IPS DF 4.7 (cell line): ENCODE results near the gene DTHD1.

Source experiments
- DNase-seq: peaks from one replicate; pipeline ENCODE4 v3.0.0-alpha.2; 2013; ENCODE audit warnings: low spot score; ENCODE audit errors: extremely low read depth

The DTHD1 gene

DNA sequence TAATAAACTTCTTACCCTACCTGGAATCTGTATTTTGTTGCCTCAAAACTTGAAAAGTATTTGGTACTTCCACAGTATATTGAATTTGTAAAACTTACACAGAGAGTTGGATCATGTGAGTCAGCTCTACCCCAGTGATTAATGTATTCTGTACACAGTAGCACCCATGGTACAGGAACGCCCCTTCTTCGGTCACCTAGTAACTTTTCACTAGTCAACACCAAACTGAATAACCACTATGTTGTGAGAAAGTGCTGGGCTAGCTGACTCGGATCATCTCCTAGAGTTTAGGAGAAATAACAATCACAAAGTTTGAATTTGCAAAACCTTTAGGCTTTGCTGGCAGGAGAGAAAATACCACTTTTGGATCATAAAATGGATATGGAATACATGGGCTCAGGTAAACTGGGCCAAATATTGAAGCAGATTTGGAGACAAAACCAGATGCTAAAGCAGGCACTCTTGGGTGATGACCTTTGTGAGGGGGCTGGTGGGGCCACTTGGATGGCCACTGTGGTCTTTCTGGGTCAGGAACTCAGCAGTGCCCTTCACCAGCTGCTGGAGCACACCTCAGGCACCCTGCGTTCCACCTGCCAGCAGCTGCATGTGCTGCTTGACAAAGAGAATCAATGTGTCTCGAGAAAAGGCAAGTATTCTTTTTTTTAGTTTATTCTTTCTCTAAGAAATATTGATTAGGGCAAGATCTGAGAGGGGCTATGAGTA, at the start of gene DTHD1:
Gene DTHD1 (plus strand): TSS at position 233 of the 723 bp plus-strand sequence. CDS start 143 bp downstream, at position 376.
- no peak for DNase-seq

DNA sequence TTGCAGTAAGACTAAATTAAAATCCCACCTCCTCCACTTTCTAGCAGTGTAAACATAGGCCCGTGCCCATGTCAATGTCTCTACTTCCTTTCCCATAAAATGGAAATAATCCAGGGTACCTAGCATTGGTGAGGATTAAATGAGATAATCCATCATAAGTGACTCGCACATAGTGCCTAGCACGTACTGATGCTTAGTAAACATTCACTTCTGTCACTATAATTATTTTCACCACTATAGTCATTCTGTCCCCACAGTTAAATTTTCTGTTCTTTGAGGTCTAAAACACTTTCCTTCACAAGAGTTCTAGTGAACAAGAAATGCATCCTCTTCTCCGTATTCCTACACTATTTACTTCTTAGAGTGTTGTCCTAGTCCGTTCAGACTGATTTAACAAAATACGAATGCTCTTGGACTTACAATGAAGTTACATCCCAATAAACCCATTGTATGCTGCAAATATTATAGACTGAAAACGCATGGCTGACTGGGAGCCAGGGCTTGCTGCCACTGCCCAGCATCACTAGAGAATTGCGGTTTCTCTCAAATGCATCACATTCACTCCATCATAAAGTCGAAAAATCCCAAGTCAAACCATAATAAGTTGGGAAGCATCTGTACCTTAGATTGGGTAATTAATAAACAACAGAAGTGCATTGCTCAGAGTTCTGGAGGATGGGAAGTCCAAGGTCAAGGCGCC, 47.7 kb upstream of the DTHD1 start:
- DNase-seq = no peak

DNA sequence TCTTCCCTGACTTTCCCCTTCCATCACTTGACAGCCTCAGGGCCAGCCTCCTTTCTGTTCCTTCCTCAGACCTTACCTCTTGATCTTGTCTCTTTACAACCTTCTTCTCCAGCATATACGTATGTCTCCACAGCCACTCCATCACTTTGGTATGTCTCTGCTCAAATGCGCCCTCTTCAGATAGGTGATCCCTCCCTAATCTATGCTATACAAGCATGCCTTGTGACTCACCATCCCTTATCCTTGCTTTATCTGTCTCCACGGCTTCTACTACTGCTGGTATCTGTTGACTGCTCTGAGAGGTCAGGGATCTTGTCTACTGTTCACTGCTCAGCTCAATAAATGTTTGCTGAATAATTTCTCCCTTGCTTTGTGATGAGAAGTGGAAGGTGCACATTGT, 46.1 kb upstream of the DTHD1 start:
- DNase-seq = no peak

DNA sequence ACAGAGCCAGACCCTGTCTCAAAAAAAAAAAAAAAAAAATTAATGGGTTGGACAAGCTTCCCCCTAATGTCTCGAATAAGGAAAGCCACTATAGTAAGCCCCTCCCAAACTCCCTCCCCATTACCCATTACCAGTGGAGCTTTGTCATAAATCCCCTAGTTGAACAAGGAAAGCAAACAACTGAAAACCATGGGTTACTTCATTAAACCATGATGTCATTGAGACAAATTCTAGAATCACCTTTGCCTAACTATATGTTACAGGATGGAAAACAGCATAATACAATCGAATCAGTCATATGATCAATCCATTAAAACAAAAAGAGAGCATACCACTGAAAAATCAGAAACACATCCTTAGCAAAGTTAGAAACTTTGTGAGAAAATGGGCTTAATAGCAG, 45.3 kb upstream of the DTHD1 start:
- no peak for DNase-seq

DNA sequence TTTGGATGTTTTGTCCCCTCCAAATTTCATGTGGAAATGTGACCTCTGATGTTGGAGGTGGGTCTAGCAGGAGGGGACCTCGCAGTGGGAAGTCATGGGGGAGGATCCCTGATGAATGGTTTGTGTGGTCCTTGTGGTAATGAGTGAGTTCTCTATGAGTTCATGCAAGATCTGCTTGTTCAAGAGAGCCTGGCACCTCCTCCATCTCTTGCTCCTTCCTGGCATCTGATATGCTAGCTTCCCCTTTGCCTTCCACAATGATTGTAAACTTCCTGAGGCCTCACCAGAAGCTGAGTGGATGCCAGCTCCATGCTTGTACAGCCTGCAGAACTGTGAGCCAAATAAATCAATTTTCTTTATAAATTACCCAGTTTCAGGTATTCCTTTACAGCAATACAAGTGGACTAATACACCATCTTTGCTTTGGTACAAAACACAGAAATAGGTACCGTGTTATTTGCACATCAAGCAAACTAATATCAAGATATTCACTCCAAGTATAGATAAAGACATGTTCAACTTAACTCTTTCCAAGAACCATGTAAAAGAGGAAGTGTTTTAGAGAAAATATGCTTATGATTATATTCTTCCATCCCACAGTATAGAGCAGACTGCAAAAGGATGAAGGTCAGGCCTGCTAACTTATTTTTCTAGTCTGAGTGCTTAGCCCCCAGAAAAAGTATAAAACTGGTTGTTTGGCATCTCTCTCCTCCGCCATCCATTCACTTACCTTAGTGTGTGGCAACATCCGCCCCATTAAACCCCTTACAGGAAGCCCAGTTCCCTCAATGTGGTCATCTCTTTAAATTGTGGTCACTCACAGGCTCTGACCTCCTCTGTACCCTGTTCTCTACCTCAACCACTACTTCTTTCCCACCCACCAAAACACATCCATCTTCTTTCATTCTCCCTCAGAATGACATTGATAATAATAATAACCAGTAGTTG, 43.8 kb upstream of the DTHD1 start:
- DNase-seq = no peak

DNA sequence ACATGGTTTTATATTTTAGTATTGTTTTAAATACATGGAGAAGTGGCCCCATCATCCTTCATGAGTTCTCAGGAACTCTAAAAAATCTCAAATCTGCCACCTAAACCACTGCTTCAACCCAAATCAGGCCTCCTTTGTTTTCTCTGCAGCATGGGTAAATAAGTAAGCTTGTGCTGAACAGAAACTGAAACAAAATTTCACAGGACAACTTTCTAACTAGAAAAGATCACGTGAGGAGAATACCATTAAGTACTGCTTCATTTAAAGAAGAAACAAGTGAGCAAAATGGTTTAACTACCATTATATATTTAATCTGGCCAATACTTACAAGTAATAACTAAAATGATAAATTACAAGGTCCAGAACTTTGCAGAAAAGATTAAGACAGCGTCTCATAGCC, 39.6 kb upstream of the DTHD1 start:
- no peak for DNase-seq

DNA sequence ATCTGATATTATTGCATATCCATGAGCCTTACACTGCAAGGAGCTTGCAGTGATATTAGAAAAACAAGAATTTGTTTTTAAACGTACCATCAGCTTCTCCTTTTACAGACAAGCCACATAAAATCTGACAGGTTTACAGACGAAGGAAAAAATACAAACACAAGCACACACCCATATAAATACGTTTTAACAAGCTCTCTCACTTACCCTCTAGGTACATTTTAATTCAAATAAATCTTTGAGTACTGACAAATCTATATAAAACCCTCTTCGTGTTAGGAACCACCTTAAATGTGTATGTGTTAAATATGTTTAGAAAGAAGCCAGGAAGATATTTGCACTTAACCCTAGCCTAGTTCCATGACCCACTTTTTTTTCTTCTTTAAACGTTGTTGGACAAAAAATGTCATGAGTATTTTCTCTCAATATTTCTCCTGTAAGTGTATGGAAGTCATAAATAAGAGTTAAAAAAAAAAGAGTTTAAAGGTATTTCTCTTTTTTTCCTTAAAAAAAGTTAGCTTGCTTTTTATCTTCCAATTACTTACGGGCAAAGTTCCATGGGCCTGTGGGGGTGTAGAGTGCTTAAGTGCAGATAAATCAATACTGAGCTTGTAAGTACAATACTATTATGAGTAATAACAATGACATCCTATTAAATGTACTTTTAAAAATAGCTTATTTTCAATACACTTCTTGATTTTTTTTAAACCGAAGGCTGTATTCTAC, 38.6 kb upstream of the DTHD1 start:
- DNase-seq = no peak

DNA sequence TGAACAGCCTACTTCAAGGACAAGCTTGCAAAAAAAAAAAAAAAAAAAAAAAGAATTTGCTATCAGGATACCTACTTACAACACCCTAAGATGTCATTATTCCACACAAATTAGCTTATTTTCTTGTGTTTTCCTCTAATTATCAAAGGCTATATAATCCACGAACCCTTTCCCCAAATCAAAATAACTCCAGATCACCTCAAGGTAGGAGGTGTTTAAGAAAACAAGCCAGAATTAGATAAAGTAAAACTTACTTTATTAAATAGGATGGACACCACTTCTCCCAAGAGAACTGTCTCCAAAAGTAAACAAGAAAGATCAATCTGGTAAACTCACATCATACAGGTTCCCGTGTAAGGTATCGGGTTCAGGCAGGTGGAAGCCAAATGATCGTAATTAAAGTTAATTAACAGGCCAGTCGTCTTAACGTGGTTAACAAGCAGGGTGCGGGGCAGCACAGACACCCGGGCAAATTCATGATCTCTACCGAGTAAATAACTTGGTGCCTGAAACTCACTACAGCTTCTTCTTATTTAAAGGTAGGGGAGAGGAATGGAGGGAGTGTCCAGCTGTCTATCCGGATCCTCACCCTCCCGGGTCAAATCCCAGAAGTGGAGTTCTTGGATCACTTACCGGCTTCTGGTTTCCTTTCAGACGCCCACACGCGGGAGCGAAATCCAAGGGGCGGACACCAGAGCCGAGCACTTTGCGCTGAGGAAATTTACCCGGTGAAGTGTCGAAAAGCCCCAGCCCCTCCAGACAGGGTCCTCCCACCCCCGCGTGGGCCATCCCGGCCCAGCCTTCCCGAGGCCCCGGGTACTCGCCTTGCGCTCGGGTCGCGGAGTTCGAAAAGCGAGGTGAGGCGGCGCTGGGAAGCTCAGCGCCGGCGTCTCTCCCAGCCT, 37.8 kb upstream of the DTHD1 start:
- no peak for DNase-seq

DNA sequence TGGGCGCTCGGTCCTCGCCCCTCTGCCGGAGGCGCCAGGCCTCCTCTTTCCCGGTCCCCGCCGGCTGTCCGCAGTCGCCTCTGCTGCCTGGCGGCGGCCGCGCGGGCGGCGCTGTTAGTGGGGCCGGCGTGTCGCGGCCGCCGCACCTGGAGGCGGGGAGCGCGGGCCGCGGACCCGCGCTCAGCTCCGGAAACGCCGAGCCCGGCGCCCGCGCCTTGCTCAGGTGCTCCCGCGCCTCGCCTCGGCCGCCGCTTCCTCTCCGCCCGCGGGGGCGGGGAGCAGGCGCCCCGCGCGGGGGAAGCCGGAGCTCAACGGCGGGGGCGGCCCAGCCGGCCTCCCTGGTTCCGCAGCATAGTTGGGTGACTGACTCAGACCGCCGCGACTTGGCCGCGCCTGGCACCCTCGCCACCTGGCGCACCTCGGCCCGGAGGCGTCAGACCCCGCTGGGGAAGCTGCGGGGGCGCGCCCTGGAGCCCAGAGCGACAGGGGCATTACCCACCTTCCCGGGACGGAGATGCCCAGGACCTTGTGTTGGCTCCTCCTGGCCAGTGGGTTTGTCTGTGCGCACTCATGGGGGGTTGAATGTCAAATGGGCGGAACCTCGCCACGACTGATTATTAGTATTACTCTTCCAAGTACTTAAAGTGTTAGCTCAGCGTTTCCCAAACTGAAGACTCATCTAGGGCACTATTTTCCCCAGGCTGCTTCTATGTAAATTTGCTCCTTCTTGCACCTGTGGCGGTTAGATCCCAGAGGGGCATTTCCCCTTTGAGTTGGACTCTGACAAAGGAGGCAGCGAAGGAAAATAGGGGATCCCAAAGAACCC, 36.9 kb upstream of the DTHD1 start, which contains the start of gene ARAP2:
Gene ARAP2 (minus strand): TSS at position 258 of the 826 bp plus-strand sequence. CDS start 15,028 bp downstream, outside the sequence.
- DNase-seq = no peak

DNA sequence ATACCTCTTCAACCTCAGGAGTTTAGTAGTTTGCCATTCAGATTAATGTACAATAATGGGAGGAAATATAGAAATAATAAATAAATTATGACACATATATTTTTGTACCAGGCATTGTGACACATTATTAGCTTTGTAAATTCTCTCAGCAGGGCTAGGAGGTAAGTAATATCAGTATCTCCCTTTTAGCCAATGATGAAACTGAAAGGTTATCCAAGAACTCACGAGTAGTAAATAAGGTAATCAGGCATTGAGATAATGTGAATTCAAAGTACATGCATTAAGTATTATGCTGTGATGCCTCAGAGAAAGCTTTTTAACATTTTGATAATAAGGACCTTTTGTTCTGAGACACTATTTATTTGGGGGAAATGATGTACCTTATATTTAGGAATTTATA, 31.8 kb upstream of the DTHD1 start:
- no peak for DNase-seq

DNA sequence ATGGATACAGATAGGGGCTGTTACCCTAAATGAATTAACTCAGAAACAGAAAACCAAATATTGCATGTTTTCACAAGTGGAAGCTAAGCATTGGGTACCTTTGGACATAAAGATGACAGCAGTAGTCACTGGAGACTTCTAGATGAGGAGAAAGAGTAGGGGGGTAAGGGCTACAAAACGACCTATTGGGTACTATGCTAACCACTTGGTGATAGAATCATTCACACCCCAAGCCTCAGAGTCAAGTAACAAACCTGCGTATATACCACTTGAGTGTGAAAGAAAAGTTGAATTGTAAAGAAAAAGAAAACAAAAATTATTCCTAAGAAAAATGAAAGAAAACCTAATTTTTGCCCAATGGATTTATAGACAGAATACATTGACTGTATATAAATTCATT, 29.4 kb upstream of the DTHD1 start:
- DNase-seq = no peak

DNA sequence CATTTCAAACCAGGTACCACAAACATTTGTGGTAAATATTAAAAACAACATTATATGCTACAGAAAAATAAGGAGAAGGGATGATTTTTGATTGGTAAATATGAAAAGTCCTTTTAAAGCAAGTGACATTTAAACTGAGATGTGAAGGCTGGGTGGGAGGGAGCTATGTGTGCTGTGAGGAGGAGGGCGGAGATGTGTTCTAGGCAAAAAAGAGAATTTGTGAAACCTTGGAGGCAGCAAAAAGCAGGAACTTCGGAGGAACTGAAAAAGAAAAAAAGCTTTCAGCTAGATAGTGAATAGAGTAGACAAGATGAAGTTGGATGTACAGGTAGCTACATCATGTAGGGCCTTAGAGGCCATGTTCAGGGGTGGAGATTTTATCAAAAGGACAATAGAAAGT, 27.0 kb upstream of the DTHD1 start:
- no peak for DNase-seq

DNA sequence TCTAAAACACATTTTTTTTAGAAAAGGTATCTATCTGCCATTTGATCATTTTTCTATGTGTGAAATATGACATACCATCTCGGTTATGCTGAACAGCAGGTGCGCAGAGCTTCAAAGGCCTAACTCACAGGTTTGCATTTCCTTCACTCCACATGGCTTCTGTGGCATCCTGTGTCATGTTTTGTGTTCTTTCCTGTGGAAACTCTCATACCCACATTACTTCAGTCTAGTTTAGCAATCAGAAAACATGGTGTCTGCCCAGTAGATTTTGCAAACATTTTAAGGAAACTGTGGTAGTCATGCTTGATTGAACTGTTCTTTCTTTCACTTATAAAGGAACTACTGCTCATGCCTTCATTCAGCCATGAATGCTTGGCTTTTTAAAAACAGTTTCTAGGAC, 25.8 kb upstream of the DTHD1 start:
- DNase-seq = no peak

DNA sequence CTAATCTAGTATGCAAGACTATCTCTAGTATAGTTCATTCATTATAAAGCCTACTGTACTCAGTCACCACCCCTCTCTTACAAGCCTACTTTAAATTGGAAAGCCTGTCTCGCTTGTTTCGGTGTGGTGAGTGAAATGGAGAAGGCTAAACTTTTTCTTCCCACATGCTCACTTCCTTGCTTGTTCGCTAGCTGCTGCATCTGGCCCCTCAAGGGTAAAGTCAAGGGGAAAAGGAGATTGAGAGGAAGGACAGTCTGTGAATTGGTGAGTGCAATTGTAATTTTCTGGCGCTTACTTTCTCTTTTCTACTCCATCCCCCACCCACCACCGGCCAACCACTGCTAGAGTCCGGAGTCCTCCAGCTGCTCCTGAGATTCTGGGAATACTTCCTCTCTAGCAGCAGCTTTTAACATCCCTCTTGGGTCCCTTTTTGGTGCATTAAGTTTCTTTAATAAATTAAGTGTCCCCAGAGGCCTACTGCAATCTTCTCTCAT, 25.0 kb upstream of the DTHD1 start:
- no peak for DNase-seq

DNA sequence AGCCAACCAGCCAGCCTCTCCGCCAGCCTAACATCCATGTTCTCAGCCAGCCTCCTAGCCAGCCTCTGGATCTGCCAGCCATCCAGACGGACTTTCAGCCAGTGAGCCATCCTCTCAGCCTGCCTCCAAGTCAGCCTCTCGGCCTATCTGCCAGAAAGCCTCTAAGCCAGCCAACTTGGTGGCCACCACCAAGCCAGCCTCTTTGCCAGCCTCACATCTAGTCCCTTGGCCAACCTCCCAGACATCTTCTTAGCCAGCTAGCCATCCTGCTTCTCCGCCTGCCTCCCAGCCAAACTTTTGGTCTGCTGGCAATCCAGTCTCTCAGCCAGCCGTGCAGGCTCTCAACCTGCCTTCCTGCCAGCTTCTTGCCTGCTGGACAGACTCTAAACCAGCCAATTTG, 20.7 kb upstream of the DTHD1 start:
- no peak for DNase-seq

DNA sequence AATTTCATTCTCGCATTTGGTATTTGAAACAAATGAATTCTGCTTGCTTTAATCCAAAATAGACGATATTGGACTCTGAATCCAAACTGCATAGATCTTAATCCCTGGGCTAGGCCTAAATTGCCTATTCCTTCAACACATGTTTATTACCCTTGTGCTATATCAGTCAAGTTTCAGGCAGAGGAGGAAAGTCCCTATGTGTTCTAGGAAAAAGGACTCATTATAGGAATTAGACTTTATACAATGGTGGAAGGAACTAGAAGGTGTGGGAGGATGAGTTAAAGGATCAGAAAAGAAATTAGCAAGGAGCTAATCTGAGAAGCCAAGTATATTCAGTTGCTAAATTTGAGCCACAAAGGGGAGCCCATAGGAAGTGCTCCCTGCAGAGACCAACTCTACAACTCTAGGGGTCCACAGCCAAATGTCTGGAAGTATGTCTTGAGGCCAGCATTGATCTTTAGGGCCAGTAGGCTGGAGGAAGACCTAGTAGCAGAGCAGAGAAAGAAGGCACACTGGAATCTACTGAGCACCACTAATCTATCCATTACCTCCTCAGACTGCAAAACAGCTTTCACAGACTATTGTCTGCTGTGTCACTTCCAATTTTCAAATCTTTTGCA, 17.1 kb upstream of the DTHD1 start:
- no peak for DNase-seq

DNA sequence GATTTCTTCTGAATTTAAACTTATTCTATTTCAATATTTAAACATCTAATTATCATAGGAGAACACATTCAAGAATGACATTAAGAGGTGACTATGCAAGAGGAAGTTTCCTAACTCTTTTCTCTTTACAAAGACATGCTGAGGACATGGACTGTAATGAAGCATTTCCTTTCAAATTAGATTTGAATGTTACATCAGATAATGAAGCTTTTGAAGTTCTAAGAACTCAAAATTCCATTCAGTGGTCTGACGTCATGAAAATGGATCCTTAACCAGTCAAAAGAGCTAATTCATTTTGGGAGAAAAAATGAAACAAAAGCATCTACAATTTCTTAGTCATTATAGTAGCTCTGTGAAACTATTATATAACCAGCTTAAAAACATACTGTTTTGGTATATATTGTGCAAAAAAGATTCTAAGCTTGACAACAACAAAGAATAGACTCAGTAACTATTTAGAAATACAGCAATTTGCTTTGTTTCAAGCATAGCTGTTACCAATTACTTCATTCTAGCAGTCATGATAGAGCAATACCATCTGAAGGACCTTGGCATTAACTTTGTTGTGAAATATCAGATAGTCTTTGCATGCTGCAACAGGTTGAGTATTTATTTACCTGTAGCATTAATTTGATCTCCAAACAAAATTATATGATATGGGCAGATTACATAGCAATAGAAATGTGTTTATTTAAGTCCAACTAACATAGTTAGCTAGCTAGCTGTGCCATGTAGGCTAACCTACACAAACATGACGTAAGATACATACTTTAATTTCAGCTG, 13.7 kb upstream of the DTHD1 start:
- DNase-seq = no peak

DNA sequence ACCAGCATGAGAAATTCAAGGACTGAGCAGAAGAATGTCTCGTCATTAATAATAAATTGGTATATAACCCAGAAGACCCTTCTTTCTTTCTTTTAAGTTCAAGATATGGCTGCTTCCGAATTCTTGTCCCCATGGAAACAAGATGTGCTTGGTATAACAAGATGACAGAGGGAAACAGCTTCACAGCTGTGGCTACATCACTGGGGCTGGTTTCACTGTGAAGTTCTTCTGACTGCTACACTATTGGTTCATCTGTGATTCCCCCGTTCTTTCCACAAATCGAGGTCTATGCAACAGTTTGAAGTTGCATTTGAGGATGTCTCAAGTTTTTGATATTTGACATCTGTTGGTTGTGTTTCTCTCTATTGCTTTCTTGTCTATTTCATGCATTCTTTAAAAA, 12.3 kb upstream of the DTHD1 start:
- no peak for DNase-seq
